Lung microvascular endothelial cell (primary cell): ENCODE measurements around the gene DCDC2. TPM values are rescaled to one million over a fixed set of nuclear protein-coding genes. Genes with fewer than 3 reads are reported as not detected.
"Not testable (repeated sequence)": the region's sequence is repeated elsewhere in the genome, so short reads cannot be mapped to it uniquely, and the experiment has no call there.

Experiments
- DNase-seq, 2 donors: peaks; one replicate each; pipeline versions ENCODE4 v3.0.0 to v3.0.0-alpha.2; 2010; ENCODE audit warnings: low read depth in 2 of 2
- total RNA-seq: library from RNA; depleted of rRNA; stranded (reverse); fragments of >200 nt; gene quantifications from 2 replicates; pipeline ENCODE4 v1.2.1, GENCODE V29; 2014

DCDC2 gene
- total RNA-seq, 1 donor from 2014 or later, result not detected

- DNase-seq, result no peak
Observed at GRCh38 chr6:24381476-24382219, 23.8 kb upstream of the DCDC2 start.

GRCh38 chr6:24378473-24379097 is 20.7 kb upstream of the DCDC2 start:
- no peak for DNase-seq

- DNase-seq, result no peak
Observed at GRCh38 chr6:24376871-24377270, 19.0 kb upstream of the DCDC2 start.

- DNase-seq, result no peak
Observed at GRCh38 chr6:24374612-24375011, 16.8 kb upstream of the DCDC2 start.

- DNase-seq, result not testable (repeated sequence)
Observed at GRCh38 chr6:24365103-24365633, 7.3 kb upstream of the DCDC2 start.

GRCh38 chr6:24362363-24362762 is 4.5 kb upstream of the DCDC2 start:
- DNase-seq, result not testable (repeated sequence)

GRCh38 chr6:24359640-24360454 is 2.0 kb upstream of the DCDC2 start:
- peak; percentile 56 to 67 for DNase-seq

- DNase-seq, result no peak
Observed at GRCh38 chr6:24358219-24358821, 461 bp upstream of the DCDC2 start.

- DNase-seq, result no peak
Observed at GRCh38 chr6:24356310-24356973, 1.4 kb downstream of the DCDC2 start.

- DNase-seq, result no peak
Observed at GRCh38 chr6:24355393-24355792, 2.5 kb downstream of the DCDC2 start.

GRCh38 chr6:24353861-24354260 is 4.0 kb downstream of the DCDC2 start:
- DNase-seq, result no peak

- no peak for DNase-seq
Observed at GRCh38 chr6:24352434-24352833, 5.4 kb downstream of the DCDC2 start.

GRCh38 chr6:24344976-24345375 is 12.9 kb downstream of the DCDC2 start:
- DNase-seq, result no peak

GRCh38 chr6:24340998-24341938 is 16.6 kb downstream of the DCDC2 start:
- peak in 1 of 2 donors; percentile 23 for DNase-seq

- DNase-seq, result no peak
Observed at GRCh38 chr6:24339932-24340331, 17.9 kb downstream of the DCDC2 start.

GRCh38 chr6:24334285-24334684 is 23.6 kb downstream of the DCDC2 start:
- DNase-seq, result no peak

GRCh38 chr6:24332317-24332716 is 25.5 kb downstream of the DCDC2 start:
- no peak for DNase-seq

GRCh38 chr6:24330137-24330732 is 27.6 kb downstream of the DCDC2 start:
- no peak for DNase-seq

GRCh38 chr6:24329451-24329850 is 28.4 kb downstream of the DCDC2 start:
- no peak for DNase-seq

- DNase-seq, result no peak
Observed at GRCh38 chr6:24329022-24329421, 28.8 kb downstream of the DCDC2 start.
